Activated naive CD4-positive, alpha-beta T cell treated with anti-CD3 and anti-CD28 coated beads for 36 hours (primary cell): ENCODE data around the gene RTL1. TPM values are rescaled to one million over a fixed set of nuclear protein-coding genes. Genes with fewer than 3 reads are reported as not detected.
A peak's percentile ranks its signal among the peaks of the same experiment; 100 is the strongest.

ENCODE experiments used
- CTCF ChIA-PET: fragments of 350-600 bp; sonication (Branson Sonifier 250); formaldehyde crosslinking; loops from one replicate; lab custom pipeline; 2021; ENCODE audit warnings: antibody characterized with exemption; lab: Charles Lee
- DNase-seq: peaks from one replicate; pipeline ENCODE4 v3.0.0-alpha.2; 2020
- H3K27ac Mint-ChIP-seq: one replicate; pipeline ENCODE4 v1.8.0; 2021; ENCODE audit warnings: mild to moderate bottlenecking, mixed read lengths
- H3K27me3 Mint-ChIP-seq: one replicate; pipeline ENCODE4 v1.8.0; 2021; ENCODE audit warnings: low read depth, mixed read lengths
- H3K36me3 Mint-ChIP-seq: one replicate; pipeline ENCODE4 v1.8.0; 2021; ENCODE audit warnings: low read depth, mixed read lengths
- H3K4me1 Mint-ChIP-seq: one replicate; pipeline ENCODE4 v1.8.0; 2021; ENCODE audit warnings: low read depth, mixed read lengths
- H3K4me3 Mint-ChIP-seq: one replicate; pipeline ENCODE4 v1.8.0; 2021; ENCODE audit warnings: mild to moderate bottlenecking, moderate library complexity, mixed read lengths
- H3K9me3 Mint-ChIP-seq: one replicate; pipeline ENCODE4 v1.8.0; 2021; ENCODE audit warnings: mixed read lengths
- intact Hi-C: fragments of 100-400 bp; cut with micrococcal nuclease; formaldehyde crosslinking; loops from one replicate; pipeline ENCODE4 v1.15.1; 2023
- total RNA-seq, 2 experiments: library from RNA; stranded (reverse); gene quantifications; one replicate each; pipeline ENCODE4 v1.2.3, GENCODE V29; 2021

Gene RTL1
- total RNA-seq, 2 experiments from 2014 or later = not detected

DNA sequence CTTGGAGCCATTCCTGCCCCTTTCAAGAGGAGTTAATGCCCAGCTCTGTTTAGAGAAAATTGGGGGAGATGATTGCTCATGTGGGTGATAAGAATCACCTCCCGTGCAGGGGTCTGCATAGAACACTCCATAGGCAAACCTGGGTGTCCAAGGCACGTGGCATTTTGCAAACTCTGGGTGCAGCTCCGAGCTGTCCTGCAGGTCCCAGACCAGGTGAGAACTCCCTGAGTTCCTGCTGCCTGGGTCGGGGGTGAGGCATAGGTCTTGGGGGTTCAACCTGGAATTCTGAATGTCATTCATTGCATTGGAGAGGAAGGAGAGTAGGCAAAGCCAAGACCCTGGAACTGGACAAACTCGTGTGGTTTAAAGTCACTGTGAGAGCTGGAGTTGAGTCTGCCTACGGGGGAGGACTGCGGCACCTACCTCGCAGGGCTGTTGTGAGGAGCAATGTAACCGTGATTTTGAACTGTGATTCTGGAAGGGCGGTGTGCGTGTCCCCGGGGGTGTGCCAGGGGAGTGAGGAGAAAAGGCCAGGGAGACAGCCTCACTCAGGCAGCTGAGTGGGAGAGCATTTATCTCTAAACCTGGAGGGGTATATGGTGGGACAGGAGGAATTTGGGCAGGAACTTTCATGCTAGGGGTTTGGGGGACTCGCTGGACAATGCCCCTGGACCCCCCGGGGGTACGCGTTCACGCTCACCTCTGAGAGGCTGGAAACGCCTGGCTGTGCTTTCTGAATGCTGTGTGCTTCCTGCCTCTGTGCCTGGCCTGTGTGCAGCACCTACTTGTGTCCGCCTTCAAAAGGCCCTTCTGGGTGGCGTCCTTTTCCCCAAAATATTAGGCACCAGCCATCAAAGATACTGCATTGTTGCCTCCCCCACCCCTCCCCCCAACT is 47.2 kb downstream of the RTL1 start:
- CTCF ChIA-PET = interaction anchor here (1.0 kb wide), 1 partner anchor 379 kb away, joined by 3 read pairs; no protein-coding TSS in a partner anchor
- no peak for DNase-seq
- H3K27me3 Mint-ChIP-seq = no peaks in the 10 kb centered on the region
- intact Hi-C loops = no loop called here
- H3K27ac Mint-ChIP-seq = no peak overlapping the region
- no peaks in the 10 kb centered on the region for H3K4me1 Mint-ChIP-seq
- H3K36me3 Mint-ChIP-seq = no peaks in the 10 kb centered on the region
- H3K9me3 Mint-ChIP-seq = no peaks in the 10 kb centered on the region
- no peak overlapping the region for H3K4me3 Mint-ChIP-seq

DNA sequence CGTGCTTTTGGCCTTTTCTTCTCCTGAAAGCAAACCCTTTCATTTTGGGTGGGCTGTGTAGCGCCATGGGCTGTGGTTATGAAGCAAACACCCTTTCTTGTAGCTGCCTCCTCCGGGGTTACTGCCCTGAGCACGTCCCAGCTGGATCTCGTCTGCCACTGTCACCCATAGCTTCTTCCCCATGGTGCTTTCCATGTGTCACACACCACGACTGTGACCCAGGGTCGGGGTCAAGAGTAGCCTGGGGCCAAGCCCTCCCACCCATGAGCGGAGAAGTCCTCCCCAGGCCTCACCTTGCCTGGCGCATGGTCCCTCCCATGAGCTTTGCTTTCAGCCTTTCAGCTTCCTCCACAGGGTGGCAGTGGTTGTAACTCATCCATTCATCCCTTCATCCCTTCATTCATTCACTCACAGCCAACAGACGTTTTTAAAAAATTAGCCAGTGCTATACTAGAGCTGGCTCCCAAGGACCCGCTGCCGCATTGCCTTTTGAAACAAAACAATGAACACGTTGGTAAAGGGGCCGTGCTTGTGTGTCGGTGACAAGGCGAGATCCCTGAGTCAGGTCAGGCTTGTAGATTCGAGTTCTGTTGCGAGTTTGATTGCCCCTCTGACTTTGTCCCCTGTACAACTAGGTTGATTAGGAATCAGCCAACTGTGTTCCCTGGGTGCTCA is 48.1 kb downstream of the RTL1 start:
- intact Hi-C loops = no loop called here
- H3K36me3 Mint-ChIP-seq = no peaks in the 10 kb centered on the region

DNA sequence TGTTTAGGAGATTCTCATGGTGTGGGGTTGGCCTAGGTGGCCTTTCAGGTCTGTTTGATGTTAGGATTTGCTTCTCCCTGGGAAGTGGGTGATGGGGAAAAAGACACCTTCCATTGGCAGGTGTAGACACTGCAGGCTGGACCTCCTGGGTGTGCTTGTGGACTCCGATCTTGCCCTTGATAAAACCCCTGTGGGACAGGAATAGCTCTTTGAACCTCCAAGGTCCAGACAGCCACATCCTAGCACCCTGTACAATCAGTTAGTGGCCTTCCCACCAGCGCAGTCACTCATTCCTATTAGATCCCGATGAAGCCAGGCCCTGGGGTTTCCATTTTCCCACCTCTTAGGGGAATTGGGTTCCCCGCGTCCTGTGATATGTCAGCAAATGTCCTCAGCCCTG is 49.1 kb downstream of the RTL1 start:
- CTCF ChIA-PET = interaction anchor here (0.6 kb wide), 1 partner anchor 1452 kb away, joined by 3 read pairs; no protein-coding TSS in a partner anchor
- H3K27me3 Mint-ChIP-seq = no peaks in the 10 kb centered on the region
- no peak overlapping the region for H3K27ac Mint-ChIP-seq
- no peak overlapping the region for H3K4me3 Mint-ChIP-seq
- no peaks in the 10 kb centered on the region for H3K9me3 Mint-ChIP-seq
- peaks cover 2% of the 10 kb centered on the region for H3K4me1 Mint-ChIP-seq
- no peaks in the 10 kb centered on the region for H3K36me3 Mint-ChIP-seq
- DNase-seq = no peak
- intact Hi-C loops = loop anchor here (5.0 kb wide), 1 partner anchor 383 kb away; no protein-coding TSS in a partner anchor

More for the DNA sequence above, 48.1 kb downstream of the RTL1 start:
- Mint-ChIP-seq H3K27me3 (no peaks in the 10 kb centered on the region), H3K9me3 (no peaks in the 10 kb centered on the region), H3K27ac (no peak overlapping the region), H3K4me3 (no peak overlapping the region), H3K4me1 (peaks cover 2% of the 10 kb centered on the region)
- CTCF ChIA-PET = interaction anchor here (1.0 kb wide), 1 partner anchor 380 kb away, joined by 3 read pairs; no protein-coding TSS in a partner anchor
- DNase-seq = no peak

GRCh38 chr14:100851946-100852620 is 51.4 kb downstream of the RTL1 start:
- peaks cover 2% of the 10 kb centered on the region for H3K4me1 Mint-ChIP-seq

GRCh38 chr14:100851586-100851916 is 52.0 kb downstream of the RTL1 start:
- Mint-ChIP-seq H3K9me3 (no peaks in the 10 kb centered on the region), H3K4me3 (no peak overlapping the region), H3K27me3 (no peaks in the 10 kb centered on the region), H3K4me1 (peaks cover 2% of the 10 kb centered on the region), H3K36me3 (no peaks in the 10 kb centered on the region), H3K27ac (no peak overlapping the region)
- intact Hi-C loops = loop anchor here (1.0 to 5.0 kb wide), 3 partner anchors 49 to 777 kb away; no protein-coding TSS in a partner anchor
- DNase-seq = no peak
- CTCF ChIA-PET = no interaction called here

More at GRCh38 chr14:100851946-100852620, 51.4 kb downstream of the RTL1 start:
- Mint-ChIP-seq H3K27ac (no peak overlapping the region), H3K36me3 (no peaks in the 10 kb centered on the region), H3K27me3 (no peaks in the 10 kb centered on the region), H3K9me3 (no peaks in the 10 kb centered on the region), H3K4me3 (no peak overlapping the region)
- CTCF ChIA-PET = interaction anchor here (1.4 kb wide), 1 partner anchor 11 kb away, joined by 3 read pairs; no protein-coding TSS in a partner anchor
- intact Hi-C loops = loop anchor here (1.0 to 5.0 kb wide), 3 partner anchors 49 to 776 kb away; no protein-coding TSS in a partner anchor
- DNase-seq = no peak

- Mint-ChIP-seq H3K27ac (no peak overlapping the region), H3K4me3 (no peak overlapping the region), H3K9me3 (no peaks in the 10 kb centered on the region), H3K36me3 (no peaks in the 10 kb centered on the region), H3K27me3 (no peaks in the 10 kb centered on the region), H3K4me1 (peaks cover 2% of the 10 kb centered on the region)
- CTCF ChIA-PET = interaction anchor here (0.6 to 1.0 kb wide), 4 partner anchors 9 to 349 kb away, joined by 3 to 5 read pairs (median 3); no protein-coding TSS in a partner anchor
- DNase-seq = peak; percentile 87
- intact Hi-C loops = loop anchor here (1.0 to 5.0 kb wide), 3 partner anchors 50 to 777 kb away; no protein-coding TSS in a partner anchor
These were observed 52.5 kb downstream of the RTL1 start for GRCh38 chr14:100850841-100851585.

- intact Hi-C loops = no loop called here
These were observed 54.3 kb downstream of the RTL1 start for GRCh38 chr14:100849115-100849781.

DNA sequence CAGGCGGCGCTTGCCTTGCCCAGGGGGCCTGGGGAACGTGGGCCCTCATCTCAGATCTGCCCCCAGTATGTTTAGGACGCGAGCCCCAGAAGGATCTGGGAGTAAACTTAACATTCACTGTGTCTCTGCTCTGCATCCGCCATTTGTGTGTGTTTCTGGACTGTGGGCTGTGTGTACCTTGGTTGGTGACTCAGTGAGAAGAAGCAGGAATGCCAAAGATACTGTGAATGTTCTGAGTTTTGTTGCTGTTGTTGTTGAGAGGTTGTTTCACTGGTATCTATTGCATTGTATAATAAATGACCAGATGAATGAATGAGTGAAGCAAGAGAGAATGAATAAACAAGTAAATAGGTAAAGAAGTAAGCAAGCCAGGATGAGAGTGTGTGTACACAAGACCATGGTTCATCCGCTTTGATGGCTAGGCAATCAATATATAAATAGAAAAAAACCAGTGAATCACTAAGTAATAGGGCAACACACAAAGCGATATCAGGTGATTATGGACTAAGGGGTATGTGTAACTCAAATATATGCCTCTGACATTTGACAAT is 57.1 kb downstream of the RTL1 start:
- CTCF ChIA-PET = no interaction called here
- intact Hi-C loops = no loop called here
- Mint-ChIP-seq H3K4me1 (peaks cover 2% of the 10 kb centered on the region), H3K4me3 (no peak overlapping the region), H3K36me3 (no peaks in the 10 kb centered on the region), H3K9me3 (no peaks in the 10 kb centered on the region), H3K27ac (no peak overlapping the region), H3K27me3 (no peaks in the 10 kb centered on the region)
- no peak for DNase-seq

More at GRCh38 chr14:100849115-100849781, 54.3 kb downstream of the RTL1 start:
- Mint-ChIP-seq H3K9me3 (no peaks in the 10 kb centered on the region), H3K27me3 (no peaks in the 10 kb centered on the region), H3K36me3 (no peaks in the 10 kb centered on the region), H3K4me3 (no peak overlapping the region), H3K4me1 (peaks cover 2% of the 10 kb centered on the region), H3K27ac (no peak overlapping the region)
- no peak for DNase-seq
- CTCF ChIA-PET = no interaction called here

DNA sequence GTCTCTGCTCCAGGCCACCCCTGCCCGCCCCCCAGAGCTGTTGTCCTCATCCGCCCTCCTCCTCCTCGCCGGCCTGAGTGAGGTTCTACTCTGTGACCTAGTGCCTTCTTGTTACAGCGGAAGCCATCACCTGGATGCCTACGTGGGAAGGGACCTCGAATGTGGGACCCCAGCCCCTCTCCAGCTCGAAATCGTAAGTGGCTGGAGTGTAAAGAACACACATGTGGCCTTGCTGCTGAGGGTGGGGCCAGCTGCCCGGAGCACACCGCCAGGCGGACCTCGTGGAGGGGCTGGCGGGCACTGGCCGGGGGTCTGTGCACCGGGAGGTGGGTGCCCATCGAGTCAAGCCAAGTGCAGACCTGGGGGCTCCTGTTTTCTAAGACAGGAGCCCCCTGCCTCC is 58.2 kb downstream of the RTL1 start:
- no peaks in the 10 kb centered on the region for H3K9me3 Mint-ChIP-seq
- H3K27me3 Mint-ChIP-seq = no peaks in the 10 kb centered on the region
- CTCF ChIA-PET = no interaction called here
- no peak overlapping the region for H3K4me3 Mint-ChIP-seq
- H3K27ac Mint-ChIP-seq = no peak overlapping the region
- intact Hi-C loops = no loop called here
- H3K36me3 Mint-ChIP-seq = no peaks in the 10 kb centered on the region
- DNase-seq = no peak
- no peaks in the 10 kb centered on the region for H3K4me1 Mint-ChIP-seq

GRCh38 chr14:100844846-100845245 is 58.7 kb downstream of the RTL1 start:
- no peak overlapping the region for H3K4me3 Mint-ChIP-seq
- CTCF ChIA-PET = no interaction called here
- no peaks in the 10 kb centered on the region for H3K36me3 Mint-ChIP-seq
- no peaks in the 10 kb centered on the region for H3K4me1 Mint-ChIP-seq
- H3K27me3 Mint-ChIP-seq = no peaks in the 10 kb centered on the region
- H3K9me3 Mint-ChIP-seq = no peaks in the 10 kb centered on the region
- no peak for DNase-seq
- intact Hi-C loops = no loop called here
- H3K27ac Mint-ChIP-seq = no peak overlapping the region

DNA sequence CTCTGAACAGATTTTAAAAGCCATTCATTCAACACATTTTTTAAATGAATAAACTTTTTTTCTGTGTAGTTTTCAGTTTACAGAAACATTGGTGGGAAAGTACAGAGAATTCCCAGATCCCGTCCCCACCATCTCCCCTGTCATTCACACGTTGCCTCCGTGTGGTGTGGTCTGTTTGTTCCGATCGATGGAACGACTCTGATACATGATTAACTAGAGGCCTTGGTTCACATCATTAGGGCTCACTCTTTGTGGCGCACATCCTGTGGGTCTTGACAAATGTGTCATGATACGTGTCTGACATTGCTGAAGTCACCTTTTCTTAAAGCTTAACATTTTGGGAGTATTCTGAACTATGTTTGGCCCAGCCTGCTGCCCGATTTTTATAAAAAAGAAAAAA is 59.1 kb downstream of the RTL1 start:
- Mint-ChIP-seq H3K36me3 (no peaks in the 10 kb centered on the region), H3K27ac (no peak overlapping the region), H3K4me1 (no peaks in the 10 kb centered on the region), H3K4me3 (no peak overlapping the region), H3K27me3 (no peaks in the 10 kb centered on the region), H3K9me3 (no peaks in the 10 kb centered on the region)
- CTCF ChIA-PET = interaction anchor here (0.6 kb wide), 1 partner anchor 1325 kb away, joined by 3 read pairs; no protein-coding TSS in a partner anchor
- intact Hi-C loops = no loop called here
- DNase-seq = no peak
